Effector CD8-positive, alpha-beta T cell (primary cell): ENCODE data around the gene CAPS.

ENCODE experiments used
- DNase-seq: peaks from one replicate; lab custom pipeline; 2025; lab: John Stamatoyannopoulos, UW

CAPS gene

DNA sequence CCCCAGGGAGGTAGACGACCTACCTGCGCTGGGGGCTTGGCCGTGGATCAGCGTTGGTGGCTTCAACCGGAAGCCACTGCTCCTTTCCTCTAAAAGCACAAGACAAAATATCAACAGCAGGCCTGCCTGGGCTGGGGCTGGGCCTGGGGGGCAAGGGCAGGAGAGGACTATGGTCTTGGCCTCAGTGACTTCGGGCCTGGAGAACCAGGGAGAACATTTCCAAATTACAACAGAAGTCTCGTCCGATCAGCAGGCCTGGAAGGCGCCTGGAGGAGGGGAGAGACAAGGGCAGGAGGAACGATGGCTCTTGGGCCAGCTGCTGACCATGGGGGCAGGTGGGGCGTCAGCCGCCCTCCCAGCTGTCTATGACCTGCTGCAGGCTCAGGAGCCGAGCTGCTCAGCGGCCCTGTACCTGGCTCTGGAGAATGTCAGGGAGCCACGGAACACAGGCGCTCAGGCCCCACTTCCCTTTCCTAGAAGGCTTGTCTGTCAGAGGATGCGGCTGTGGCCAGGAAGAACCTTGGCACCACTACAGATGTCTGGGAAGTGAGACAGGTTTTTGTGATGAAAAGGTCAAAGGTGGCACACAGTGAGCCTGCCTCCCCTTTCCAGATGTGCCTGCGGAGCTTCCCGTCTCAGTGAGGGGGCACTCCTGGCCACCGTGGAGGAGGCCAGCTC lies 19.5 kb downstream of the CAPS start:
- no peak for DNase-seq

DNA sequence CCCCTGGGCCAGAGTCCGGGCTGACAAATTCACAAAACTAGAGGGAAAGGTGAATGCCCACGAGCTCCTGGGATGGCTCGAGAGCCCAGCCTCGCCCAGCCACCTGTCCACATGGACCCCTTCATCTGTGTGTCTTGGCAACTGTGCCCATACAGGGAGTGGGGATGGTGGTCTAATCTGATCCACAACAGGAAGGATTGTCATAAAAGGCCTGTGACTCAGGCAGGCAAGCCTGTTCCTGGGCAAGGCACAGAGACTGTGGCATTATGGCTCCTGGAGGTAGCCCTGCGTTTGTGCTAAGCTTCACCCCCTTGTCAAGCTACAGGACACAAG lies 20.0 kb downstream of the CAPS start:
- no peak for DNase-seq

DNA sequence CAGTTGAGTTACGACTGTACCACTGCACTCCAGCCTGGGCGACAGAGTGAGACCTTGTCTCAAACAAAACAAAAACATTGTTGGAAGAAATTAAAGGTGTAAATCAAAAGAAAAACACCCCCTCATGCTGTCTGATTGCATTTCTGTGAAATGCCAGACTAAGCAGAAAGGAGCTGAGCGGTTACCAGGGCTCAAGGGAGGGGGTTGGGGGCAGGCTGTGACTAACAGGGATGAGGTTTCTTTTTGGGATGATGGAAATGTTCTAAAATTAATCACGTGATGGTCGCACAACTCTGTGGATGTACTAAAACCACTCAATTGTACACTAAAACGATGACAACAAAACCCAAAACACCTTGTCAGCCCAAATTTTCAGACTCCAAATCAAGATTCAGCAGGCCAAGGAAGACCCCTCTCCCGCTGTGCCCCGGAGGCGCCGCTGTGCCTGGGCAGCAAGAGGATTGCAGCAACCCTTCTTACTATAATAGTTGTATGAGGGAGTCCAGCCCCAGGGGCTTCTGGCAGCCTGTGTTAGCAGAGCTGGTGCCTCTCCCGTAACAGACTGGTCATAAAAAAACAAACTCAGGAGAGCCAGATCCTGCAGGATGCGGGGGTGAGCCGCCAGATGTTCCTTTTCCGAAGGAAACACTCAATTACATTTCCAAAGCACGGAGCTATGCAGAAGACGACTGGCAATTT lies 20.9 kb downstream of the CAPS start:
- DNase-seq = no peak

DNA sequence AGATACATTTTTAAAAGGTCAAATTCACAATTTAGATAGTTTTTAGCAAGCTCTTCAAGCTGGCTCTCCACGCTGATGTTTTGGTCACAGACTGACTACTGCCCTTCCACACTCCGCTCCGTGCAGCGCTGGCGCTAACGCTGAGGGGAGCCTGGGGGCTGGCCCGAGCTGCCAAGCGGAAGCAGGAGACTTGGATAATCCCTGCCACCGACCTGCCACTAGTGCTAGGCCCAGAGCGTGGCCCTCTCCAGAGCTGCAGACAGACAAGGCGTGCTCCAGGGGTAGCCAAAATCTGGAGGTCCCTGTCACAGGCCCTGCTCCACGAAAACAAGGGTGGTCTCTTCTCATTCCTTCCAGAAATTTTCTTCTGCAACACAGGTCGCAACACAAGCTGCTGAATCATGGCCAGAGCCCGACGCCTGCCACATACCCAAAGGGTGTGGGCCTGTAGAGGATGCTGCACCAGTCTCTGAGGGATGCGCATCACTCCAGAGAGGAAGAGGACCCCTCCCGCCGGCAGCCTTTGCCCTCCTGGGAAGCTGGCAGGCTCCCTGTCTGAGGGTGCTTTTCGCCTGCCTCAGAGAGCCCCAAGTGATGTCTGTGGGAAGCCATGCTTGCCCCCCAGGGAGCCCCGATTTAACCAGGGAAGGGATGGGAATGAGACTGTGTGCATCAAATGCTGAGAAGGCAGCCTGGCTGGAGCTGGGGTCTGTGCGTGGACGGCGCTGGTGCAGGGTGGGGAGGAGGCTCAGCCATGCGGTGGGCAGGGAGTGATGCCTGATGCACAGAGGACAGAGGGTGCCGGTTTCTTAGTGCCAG lies 21.6 kb downstream of the CAPS start:
- DNase-seq = no peak

DNA sequence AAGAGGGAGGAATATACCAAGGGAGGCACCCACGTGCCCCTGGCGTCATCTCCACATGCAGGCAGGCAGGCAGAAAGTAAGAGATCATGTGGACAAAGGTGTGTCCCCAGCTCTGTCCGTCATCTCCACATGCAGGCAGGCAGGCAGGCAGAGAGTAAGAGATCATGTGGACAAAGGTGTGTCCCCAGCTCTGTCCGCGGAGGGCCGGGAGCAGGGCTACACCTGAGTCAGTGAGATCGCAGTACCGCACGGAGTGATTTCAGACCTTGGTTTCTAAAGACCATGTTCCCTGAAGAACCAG lies 22.2 kb downstream of the CAPS start:
- no peak for DNase-seq

DNA sequence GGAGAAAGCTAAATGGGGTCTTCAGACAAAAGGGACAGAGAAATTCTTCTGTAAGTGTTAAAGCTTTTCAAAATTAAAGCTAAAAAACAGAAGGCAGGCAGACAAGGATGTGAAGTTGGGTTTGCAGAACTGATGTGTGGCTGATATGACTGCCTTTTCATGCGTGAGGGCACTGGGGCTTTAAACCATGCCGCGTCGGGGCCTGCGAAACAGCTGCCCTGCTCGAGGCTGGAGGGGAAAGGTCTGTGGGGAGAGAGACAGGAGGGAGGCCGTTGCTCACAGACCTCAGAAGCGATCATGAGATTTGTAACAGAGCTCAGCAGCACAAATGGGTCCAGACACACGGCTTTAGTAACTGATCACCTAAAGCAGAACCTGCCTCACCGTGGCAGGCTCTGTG lies 23.5 kb downstream of the CAPS start:
- DNase-seq = no peak

DNA sequence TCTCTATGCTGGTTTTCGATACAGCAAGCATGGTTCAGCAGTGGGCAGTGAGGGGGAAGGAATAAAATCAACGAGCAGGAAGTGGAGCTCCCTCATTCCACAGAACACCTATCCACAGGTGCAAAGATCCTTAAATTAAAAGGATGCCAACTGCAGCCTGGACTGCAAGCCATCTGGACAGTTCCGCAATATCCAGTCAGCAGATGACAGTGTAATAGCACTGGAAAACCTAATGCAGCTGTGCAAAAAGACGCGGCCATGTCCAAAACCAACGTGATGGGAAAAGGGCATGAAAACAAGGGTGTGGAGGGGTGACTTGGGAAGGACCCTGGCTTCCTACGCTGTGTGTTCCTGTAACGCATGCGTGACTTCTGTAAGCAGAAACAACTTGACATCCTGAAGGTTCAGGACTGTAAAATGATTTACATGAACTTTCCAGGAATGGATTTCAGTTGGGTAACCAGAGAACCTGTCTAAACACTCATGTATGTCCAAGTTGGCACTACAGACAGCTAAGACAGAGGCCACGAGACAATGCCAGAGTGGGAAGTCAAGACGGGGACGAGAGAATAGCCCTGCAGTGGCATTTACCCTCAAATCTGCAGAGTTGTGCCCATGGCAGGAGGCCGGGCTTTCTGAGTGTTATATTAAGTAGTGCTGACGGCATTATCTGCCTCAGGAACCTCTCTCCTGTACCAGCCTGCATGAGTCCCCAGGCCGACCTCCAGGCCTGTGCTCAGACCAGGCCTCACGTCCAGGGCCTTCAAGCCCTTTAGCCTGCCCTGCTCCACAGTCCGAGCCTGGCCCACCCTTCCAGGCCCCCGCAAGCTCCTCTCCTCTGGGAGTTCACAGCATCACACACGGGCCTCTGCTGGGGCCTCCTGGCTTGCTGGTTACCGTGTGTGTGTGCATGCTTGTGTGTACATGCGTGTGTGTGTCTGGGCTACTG lies 26.5 kb downstream of the CAPS start:
- no peak for DNase-seq

DNA sequence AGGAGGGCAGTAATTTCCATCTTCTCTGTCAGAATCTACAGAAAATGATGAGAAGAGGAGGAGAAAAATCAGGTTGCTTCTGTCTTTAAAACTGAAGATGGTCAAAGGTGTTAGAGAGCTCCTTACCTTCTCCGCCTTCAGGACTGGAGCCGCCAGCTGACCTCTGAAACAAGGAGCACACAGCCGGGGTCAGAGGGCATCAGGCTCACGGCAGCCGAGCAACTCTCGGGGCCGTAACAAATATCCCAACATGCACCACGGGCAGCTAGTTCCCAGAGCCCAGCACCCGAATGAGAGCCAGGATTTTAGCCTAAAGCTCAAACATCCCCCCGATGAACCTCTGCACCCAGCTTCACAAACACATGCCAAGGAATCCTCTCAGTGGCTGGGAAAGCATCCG lies 27.6 kb downstream of the CAPS start:
- DNase-seq = no peak

DNA sequence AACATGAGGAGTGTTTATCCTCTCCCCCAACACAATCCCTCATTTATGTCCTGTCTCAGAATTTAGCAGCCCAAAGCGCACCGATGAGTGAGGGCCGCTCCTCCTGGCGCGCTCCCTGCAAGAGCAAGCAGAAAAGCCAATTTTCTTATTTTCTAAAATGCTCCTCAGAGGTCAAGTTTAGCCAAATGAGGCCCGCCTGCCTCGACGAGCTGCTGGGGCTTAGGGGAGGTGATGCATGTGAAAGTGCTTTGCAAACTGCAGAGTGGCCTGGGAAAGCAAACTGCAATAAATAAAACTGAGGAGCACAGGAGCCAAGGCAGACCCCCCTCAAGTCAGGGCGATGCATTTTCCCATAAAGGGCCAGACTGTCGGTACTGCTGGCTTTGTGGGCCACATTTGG lies 29.0 kb downstream of the CAPS start:
- DNase-seq = no peak

DNA sequence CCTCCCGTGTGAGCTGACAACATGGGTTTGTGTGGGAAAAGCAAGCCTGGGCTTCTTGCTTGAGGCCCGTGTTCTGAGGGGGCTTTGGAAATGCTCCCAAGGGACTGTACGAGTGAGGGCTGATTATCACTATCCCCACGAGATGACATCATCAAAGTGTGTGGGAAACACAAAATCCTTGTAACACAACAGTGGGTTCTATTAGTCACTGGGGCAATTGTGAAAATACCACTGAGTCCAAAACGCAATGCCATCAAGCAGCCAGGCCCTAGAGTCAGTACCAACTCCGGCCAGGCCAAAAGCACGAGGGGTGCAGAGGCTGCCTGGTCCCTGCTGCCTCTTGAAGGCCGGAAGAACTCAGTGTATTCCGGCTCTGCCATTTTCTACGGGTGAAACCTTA lies 29.6 kb downstream of the CAPS start:
- DNase-seq = no peak

DNA sequence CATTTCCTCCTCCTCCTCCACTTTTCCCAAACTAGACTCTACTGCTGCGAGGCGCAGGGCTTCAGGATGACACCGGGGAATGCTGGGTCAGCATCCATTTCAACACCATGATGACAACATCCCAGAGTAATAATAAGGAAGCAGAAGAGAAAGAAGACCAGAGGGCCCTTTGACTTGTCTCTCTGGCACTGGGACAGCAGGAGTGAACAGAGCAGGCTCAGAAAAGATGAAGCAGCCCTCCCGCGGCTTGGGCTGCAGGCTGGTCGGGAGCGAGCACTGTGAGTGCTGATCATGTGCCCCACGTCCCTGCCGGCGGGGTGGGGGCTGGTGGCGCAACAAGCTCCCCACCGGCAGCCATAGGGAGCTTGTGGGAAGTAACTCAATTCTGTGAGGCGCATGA lies 33.4 kb downstream of the CAPS start:
- DNase-seq = no peak

DNA sequence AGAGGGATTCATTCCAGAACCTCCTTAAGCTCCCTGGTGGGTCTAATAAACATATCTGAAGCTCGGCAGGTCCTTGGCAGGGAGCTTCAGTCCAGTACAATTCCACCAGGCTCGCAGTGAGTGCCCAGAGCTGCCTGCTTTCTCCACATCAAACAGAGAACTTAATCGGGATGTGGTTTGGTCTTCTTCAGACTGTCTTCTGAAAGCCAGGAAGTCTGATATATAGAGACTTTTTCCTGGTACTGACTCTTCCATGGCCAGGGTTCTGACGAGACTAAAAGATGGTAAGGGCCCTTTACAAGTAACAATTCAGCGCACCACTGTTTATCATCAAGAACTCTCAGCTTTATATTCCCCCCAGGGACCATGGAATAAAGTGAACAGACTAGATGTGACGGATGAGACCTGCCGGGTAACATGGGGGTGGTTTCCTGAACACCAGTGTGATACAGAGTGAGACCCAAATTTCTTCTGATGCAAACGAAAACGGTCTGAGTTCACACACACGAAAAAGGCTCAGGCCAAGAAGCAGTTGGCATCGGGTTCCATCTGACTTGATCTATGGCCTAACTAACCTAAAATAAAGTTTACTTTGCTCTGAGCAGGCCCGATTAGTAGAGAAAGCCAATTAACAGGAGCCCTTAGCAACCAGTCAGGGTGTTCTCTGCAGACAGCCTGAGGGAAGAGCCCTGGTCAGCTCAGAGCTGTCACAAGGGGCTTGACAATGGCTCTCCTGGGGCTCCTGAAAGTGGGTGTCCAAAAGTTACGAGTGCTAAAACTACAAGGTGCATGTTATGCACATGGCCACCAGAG lies 34.9 kb downstream of the CAPS start:
- no peak for DNase-seq

DNA sequence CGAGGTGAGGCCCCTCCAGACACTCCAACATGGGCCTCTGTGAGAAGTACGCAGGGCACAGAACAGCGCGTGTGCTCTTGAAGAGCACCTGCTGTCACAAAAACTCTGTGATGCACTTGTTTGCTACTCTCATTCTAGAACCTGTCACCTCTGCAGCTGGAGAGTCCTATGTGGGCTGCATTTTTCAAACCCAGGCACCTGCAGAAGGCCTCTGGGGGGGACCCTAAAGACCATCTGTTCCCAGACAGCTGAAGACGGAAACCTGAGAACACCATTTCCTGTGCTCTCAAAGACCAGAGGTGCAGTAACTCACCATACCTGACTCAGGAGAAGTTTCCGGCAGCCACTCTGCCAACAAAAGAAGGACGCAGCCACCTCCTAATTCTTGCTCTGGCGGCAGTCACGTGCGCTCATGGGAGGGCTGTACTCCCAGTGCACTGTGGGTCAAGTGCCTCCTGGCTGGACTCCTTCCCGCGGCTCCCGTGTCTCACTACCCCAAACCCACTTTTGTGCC lies 35.8 kb downstream of the CAPS start:
- DNase-seq = no peak

DNA sequence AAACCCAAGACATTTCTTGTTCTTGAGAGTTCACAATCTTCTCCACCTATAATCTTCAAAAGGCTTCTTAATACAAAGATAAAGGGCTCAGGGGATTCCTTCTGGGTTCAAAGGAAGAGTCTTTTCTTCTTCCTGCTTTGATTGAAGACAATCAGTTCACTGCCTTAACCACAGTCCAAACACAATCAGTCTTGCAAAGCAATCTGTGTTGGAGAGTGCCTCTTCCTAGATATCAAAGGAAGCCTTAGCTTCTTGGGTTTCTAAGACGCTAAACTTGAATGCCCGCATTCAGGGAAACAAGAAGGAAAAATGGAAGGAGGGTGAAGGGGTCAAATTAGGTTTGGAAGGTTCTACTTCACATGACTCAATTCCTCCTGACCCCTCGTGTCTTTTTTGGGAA lies 36.7 kb downstream of the CAPS start:
- DNase-seq = no peak

DNA sequence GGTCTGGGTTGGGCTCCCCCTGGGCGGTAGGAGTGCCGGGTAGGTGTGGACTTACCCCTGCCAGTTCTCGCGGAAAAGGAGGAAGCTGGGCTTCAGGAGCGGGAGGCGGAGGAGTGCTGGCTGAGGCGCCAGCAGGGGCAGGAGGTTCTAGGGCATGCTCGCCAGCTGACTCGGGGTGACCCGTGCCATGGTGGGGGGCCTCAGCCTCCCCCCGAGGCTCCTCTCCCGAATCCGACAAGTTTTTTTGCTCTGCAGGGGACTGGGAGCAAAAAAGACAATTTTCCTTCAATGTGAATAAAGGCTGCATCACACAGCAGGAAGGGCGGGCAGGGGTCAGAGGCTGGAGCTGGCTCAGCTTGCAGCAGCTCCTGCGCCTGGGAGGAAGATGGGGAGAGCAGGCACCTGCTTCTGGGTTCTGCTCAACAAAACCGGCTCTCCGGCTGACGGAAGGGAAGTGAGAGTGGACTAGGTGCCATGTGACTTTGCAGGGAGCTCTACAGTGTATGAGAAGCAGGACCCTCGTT lies 37.3 kb downstream of the CAPS start:
- no peak for DNase-seq

DNA sequence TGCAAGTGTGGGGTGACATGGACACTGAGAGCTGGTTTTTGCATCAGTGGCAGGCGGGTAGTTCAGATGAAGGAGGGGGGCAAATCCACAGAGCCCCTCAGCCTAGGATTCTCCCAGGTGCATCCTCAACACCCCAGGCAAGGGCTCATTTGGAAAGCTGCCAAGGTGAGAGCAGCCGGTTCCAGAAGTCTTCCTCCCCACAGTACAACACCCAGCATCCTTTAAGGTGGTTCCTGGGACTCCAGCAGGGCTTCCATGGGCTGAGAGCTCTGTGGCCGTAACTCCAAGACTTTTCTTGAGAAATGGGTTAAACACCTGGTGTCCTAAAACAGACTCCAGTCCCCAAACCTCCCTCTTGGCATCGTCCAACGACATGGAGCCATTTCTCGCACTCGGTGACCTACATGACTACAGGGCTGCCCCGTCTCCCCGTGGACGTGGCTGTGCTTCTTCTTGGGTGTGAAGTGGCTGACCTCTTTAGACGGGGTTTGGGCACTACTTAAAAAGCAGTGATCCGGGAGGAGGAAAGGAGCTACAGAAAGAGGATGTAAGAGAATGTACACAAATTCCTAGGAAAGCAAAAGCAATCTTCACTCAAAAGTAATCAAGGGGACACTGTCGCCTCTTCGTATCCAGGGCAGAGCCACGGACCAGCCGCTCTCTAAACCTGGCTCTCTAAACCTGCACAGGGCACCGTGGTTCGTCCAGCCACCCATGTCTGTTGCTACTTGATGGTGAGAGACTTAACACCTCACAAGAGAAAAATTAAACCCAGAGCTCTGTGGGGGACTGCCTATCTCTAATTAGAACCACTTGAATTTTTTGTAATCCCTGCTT lies 38.4 kb downstream of the CAPS start:
- DNase-seq = no peak

DNA sequence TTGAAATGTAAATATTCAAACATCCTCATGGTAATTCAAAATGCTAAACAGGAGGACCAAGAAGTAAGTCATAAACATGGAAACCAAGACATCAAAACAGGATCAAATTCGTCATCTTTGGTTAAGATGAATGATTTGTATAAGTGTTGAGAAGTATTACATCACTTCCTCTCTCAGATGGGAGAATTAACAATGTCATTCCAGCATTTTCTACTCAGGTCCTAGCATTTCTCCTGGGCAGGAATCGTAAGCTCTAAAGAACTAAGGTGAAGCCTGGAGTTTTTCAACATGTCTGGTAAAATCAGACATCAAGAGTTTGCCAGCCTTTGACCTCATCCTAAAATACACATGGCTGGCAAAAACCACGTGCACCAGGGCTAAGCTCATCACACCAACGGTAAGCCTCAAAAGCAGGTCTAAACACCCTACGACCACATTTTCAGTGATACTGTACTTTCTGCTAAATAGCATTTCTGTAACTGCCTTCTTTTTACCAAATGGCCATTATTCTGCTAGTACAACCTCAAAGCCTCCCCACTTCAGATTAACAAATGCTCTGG lies 39.1 kb downstream of the CAPS start:
- DNase-seq = no peak

DNA sequence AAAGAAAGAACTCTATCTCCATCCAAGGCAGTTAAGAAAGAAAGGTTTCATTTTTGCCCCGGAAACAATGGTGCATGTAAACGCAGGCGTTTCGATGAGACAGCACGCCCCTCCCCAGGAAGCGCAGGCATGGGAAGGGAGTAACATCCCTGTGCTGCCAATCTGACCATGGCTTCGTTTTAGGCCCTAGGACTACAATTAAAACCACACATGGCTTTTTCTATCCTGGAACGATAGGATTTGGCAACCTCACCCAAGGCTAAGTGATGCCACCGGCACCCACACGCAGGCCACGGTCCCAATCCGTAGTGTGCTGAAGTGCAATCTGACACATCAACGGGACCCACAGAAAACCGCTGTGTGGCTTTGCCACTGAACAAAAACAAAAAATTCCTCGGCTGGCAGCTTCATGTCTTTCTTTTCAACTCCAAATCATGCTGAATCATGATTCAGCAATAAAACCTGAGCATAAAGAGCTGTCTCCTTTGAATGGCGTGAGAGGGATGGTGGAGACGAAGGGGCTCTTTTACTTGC lies 39.7 kb downstream of the CAPS start:
- DNase-seq = no peak

DNA sequence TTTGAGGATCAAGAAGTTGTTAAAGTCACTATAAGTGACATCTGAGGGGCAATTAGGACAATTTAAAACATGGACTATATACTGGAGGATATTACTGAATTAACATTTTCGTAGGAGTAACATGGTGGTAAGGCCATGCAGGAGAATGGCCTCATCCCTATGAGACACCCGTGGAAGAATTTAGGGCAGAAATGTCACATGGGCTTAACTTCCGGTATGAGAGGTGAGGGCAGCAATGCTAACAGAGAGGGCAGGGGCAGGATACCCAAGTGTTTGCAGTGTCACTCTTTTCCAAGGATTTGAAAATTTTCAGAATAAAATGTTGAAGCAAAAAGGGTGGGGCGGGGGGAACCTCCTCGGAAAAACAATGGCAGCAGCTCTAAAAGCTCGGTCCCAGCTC lies 40.2 kb downstream of the CAPS start:
- DNase-seq = no peak

DNA sequence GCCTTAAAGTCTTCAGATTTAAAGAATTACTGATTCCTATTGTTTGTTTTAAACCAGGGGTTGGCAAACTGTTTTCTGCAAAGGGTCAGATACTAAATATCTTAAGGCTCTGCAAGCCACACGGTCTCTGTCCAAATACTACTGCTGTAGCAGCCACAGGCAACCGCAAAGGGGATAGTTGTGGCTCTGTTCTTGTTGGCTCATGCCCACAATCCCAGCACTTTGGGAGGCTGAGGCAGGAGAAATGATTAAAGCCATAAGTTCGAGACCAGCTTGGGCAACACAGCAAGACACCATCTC lies 41.5 kb downstream of the CAPS start:
- DNase-seq = no peak
